Suprapubic skin (tissue), 4 donors: ENCODE measurements around the gene GPR150.

ENCODE experiments used
- EP300 ChIP-seq: sonication (generic); formaldehyde crosslinking; IDR thresholded peaks from one replicate; pipeline ENCODE4 v1.6.1; 2017; ENCODE audit warnings: antibody characterized with exemption
- POLR2A ChIP-seq, 2 donors: fragments of 450-650 bp; IDR thresholded peaks; one replicate each; pipeline ENCODE4 v1.6.1; 2017; ENCODE audit warnings: antibody characterized with exemption in 2 of 2, mild to moderate bottlenecking in 2 of 2, moderate library complexity in 2 of 2
- POLR2AphosphoS5 ChIP-seq, 3 donors: sonication (generic); formaldehyde crosslinking; IDR thresholded peaks; one replicate each; pipeline ENCODE4 v1.6.1; 2017; ENCODE audit warnings: antibody characterized with exemption in 3 of 3
- TF ChIP-seq, protein P1 (sequence below), 2 donors: fragments of 200-600 bp in 1 of 2; fragments of 450-650 bp in 1 of 2; sonication (generic) in 1 of 2; IDR thresholded peaks; one replicate each; pipeline ENCODE4 v1.5.1; 2016 to 2019; ENCODE audit warnings: antibody characterized with exemption in 2 of 2, mild to moderate bottlenecking in 1 of 2, moderate library complexity in 1 of 2

- TF ChIP-seq POLR2AphosphoS5 (IDR thresholded peaks at IDR 0.05), result no peak
- TF ChIP-seq, protein P1, sequence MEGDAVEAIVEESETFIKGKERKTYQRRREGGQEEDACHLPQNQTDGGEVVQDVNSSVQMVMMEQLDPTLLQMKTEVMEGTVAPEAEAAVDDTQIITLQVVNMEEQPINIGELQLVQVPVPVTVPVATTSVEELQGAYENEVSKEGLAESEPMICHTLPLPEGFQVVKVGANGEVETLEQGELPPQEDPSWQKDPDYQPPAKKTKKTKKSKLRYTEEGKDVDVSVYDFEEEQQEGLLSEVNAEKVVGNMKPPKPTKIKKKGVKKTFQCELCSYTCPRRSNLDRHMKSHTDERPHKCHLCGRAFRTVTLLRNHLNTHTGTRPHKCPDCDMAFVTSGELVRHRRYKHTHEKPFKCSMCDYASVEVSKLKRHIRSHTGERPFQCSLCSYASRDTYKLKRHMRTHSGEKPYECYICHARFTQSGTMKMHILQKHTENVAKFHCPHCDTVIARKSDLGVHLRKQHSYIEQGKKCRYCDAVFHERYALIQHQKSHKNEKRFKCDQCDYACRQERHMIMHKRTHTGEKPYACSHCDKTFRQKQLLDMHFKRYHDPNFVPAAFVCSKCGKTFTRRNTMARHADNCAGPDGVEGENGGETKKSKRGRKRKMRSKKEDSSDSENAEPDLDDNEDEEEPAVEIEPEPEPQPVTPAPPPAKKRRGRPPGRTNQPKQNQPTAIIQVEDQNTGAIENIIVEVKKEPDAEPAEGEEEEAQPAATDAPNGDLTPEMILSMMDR (IDR thresholded peaks at IDR 0.05), result no peak
- TF ChIP-seq POLR2A (IDR thresholded peaks at IDR 0.05), result no peak
- TF ChIP-seq EP300, result no peak
These were observed 3.8 kb downstream of the GPR150 start for GRCh38 chr5:95623706-95624105.
